ENCODE measurements around the gene SLC6A18.

SLC6A18 gene

DNA sequence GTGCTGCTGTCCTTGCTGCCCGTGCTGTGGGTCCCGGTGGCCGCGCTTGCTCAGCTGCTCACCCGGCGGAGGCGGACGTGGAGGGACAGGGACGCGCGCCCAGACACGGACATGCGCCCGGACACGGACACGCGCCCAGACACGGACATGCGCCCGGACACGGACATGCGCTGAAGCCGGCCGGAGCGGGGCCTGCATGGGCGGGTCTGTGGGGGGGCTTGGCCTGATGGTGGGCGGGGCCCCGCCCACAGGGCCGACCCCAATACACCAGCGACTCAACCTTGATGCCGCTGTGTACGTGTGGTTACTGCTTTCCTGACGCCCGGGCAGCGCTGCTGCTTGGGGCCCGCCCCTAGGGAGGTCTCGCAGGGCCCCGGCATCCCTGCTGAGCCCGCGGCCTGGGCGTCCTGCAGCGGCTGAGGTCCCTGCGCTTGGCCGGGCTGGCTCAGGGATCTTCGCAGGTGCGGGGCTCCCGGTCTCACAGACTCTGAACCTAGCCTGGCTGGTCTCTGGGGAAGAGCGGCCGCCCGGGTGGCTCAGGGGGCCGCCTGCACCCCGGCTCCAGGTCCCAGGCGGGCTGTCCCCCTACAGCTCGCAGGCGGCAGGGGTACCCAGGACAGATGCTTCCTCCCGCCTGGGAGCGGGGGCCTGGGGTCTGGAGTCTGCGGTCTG lies 20.9 kb downstream of the SLC6A18 start:
- TF ChIP-seq, protein P1, sequence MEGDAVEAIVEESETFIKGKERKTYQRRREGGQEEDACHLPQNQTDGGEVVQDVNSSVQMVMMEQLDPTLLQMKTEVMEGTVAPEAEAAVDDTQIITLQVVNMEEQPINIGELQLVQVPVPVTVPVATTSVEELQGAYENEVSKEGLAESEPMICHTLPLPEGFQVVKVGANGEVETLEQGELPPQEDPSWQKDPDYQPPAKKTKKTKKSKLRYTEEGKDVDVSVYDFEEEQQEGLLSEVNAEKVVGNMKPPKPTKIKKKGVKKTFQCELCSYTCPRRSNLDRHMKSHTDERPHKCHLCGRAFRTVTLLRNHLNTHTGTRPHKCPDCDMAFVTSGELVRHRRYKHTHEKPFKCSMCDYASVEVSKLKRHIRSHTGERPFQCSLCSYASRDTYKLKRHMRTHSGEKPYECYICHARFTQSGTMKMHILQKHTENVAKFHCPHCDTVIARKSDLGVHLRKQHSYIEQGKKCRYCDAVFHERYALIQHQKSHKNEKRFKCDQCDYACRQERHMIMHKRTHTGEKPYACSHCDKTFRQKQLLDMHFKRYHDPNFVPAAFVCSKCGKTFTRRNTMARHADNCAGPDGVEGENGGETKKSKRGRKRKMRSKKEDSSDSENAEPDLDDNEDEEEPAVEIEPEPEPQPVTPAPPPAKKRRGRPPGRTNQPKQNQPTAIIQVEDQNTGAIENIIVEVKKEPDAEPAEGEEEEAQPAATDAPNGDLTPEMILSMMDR (conservative IDR thresholded peaks at IDR 0.05; ENCODE audit: control insufficient read depth, insufficient read depth, low read depth, low read length): no peak
- DNase-seq (ENCODE audit: low read depth): no peak
- no peak overlapping the region for H3K4me3 ChIP-seq (ENCODE audit: control insufficient read depth, low read depth, low read length)

DNA sequence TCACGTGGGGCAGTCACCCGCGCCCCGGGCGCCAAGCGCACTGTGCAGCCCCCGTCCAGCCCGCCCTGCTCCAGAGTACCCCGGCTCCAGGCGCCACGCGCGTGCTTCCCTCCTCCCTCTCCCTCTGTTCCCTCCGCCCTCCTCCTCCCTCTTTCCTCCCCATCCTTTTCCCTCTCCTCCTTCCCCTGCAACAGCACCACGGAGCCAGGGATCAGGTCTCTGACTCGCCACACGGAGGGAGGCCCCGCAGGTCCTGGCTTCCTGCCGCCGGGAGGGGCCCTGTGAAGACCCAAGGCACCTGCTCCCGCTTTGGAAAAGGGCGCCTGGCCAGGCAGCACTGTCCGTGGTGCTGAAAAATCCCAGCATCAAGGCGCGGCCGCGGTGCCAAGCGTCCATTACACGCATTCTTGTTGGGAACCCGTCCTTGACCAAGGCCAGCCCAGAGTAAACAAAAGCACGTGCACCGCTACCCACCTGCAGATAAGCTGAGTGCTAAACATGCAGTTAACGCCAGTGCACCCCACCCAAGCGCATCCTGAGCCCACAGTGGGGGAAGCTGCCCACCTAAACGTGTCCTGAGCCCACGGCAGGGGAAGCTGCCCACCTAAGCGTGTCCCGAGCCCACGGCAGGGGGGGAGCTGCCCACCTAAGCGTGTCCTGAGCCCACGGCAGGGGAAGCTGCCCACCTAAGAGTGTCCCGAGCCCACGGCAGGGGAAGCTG lies 21.7 kb downstream of the SLC6A18 start:
- no peak overlapping the region for H3K4me3 ChIP-seq (ENCODE audit: control insufficient read depth, low read depth, low read length)
- peak; percentile 4 for DNase-seq (ENCODE audit: low read depth)
- TF ChIP-seq, protein P1 (conservative IDR thresholded peaks at IDR 0.05; ENCODE audit: control insufficient read depth, insufficient read depth, low read depth, low read length): no peak

DNA sequence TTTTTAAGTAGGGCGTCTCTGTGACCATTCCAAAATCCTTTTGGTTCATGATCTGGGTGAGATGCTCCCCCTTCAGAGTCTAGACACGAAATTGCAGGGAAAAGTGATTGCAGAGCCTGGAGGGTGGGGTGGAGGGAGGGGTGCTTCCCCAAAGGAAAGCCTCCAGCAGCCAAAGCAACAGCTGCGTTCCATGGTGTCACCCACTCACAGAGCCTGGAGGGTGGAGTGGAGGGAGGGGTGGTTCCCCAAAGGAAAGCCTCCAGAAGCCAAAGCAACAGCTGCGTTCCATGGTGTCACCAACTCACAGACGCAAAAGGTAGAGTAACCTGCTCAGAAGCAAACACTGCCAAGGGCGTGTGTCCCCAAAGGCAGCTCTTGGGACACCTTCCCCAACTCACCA lies 22.6 kb downstream of the SLC6A18 start:
- DNase-seq (ENCODE audit: low read depth): no peak
- TF ChIP-seq, protein P1 (conservative IDR thresholded peaks at IDR 0.05; ENCODE audit: control insufficient read depth, insufficient read depth, low read depth, low read length): no peak
- H3K4me3 ChIP-seq (ENCODE audit: control insufficient read depth, low read depth, low read length): no peak overlapping the region

DNA sequence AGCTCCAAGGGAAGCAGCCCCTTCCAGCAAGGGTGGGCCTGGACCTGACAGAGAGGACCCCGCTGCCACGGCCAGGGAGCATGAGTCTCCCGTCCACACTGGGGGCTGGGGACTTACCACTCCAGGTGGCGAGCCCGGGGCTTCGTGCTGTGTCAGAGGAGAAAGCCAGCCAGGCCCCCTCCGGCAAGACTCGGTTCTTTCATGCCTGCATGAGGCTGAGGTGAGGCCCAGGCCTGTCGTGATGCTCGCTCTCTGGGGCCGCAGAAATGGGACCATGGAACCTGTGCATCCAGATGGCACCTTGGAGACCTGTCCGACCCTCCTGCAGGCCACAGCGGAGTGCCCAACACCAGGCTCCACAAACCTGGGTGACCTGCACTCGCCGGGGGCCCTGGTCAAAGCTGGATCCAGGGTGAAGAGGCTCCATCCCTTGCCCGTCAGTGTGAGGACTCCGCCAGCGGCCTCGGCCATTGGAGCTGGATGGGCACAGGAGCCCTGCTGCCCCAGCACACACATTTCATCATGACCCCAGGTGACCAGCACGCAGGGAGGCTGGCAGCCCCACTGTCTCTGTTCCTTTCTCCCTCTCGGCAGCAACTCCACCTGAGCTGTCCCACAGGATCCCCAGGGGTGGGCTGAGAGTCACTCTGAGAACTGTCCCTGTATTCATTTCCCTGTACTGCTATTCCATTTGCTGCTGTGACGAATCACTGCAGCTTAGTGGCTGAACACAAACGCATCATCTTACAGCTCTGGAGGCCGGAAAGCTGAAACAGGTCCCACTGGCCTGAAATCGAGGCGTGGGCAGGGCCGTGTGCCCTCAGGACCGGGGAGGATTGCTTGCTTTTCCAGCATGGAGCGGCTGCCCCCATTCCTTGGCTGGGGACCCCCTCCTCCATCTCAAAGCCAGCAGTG lies 24.4 kb downstream of the SLC6A18 start:
- H3K4me3 ChIP-seq (ENCODE audit: control insufficient read depth, low read depth, low read length): no peak overlapping the region
- no peak for DNase-seq (ENCODE audit: low read depth)
- TF ChIP-seq, protein P1 (conservative IDR thresholded peaks at IDR 0.05; ENCODE audit: control insufficient read depth, insufficient read depth, low read depth, low read length): no peak

DNA sequence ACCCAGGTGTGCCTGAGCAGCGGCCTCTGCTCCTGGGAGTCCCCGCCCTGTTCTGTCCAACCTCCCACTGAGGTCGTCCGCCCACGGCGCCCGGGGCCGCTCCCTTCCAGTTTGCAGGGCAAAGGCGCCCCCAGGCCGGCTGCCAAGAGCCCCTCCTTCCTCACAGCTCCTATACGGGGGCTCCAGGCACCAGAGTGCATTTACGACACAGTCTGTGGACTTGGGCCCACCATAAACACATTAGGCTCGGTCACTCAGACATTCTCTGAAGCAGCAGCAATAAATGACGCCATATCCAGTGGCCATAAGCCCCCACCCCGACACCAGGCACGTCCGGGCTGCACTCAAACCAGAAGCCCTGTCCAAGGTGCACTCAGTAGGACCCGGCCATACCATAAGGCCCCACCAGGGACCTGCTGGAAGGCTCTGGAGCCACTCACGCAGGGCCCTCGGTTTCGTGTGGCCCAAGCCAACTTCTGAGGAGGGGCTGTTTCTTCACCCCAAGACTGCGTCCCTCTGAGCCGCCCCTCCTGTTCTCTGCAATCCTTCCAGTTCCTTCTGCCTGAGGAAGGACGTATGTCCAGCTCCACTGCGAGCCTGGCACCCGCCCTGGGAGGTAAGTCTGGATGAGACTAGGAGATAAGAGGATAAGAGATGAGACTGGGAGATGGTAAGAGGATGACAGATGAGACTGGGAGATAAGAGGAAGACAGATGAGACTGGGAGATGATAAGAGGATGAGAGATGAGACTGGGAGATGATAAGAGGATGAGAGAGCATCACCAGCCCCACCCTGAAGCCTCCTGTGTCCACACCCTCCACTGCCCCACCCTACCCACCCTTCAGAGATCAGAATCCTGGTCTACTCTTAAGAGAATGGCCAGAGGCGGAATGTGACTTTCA lies 26.7 kb downstream of the SLC6A18 start:
- TF ChIP-seq, protein P1 (conservative IDR thresholded peaks at IDR 0.05; ENCODE audit: control insufficient read depth, insufficient read depth, low read depth, low read length): no peak
- DNase-seq (ENCODE audit: low read depth): no peak
- H3K4me3 ChIP-seq (ENCODE audit: control insufficient read depth, low read depth, low read length): no peak overlapping the region

DNA sequence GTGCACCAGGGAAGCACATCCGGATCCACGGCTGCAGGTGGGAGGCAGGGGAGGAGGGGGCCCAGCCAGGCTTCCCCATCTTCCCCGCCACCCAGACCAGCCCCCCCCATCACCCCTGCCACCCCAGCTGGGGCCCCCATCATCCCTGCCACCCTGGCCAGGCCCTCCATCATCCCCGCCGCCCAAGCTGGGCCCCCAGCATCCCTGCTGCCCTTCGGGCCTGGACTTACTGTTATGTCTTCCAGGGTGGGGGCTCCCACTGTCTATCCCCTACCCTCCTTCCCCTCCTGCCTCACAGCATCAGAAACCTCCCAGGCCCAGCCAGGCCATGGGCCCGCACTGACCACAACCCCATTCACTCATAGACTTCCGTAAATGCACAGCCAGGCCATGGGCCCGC lies 27.5 kb downstream of the SLC6A18 start:
- TF ChIP-seq, protein P1 (conservative IDR thresholded peaks at IDR 0.05; ENCODE audit: control insufficient read depth, insufficient read depth, low read depth, low read length): no peak
- DNase-seq (ENCODE audit: low read depth): no peak
- H3K4me3 ChIP-seq (ENCODE audit: control insufficient read depth, low read depth, low read length): no peak overlapping the region
